CD4-positive, alpha-beta T cell treated with Interleukin-6 for 4 hours (primary cell): ENCODE data around the gene SLC22A2.
"Not testable (repeated sequence)": the region's sequence is repeated elsewhere in the genome, so short reads cannot be mapped to it uniquely, and the experiment has no call there.

Source experiments
- DNase-seq: peaks from one replicate; pipeline ENCODE4 v3.0.0-alpha.2; 2020; ENCODE audit warnings: mixed read lengths

Gene SLC22A2

DNA sequence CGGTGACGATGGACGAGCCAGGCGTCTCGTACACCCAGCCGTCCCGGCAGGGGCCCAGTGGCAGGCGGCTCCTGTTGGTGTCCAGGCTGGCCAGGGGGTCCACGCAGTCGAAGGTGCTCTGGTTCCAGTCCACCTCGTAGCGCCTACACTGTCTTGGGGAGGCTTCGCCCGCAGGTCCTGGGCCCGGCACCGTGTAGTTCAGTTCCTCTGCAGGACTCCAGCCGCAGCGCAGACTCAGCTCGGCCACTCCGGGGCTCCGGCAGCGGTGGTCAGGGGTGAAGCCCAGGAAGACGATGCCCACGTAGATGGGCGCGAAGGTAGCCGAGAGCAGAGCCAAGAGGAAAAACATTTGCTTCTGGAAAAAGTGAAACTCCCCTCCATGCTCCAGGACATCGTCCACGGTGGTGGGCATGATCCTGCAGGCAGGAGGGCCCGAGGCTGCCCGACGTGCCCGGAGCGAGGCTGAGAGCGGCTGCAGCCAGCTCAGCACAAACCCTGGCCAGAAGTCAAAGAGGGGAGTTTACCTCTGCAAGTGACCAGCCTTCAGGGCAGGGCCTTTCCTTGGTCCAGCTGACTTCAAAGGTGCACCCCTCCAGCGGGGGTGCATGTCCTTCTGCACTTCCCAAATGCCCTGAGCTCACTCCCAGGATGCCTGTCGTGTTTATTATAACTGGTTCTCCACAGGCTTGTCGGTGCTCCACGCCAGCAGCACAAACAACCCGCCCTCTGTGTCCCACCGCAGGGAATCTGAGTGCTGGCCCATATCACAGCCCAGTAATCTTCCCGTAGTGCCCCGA is at the start of gene SLC22A2:
TSS of gene SLC22A2 (minus strand) at position 476 of the 797 bp plus-strand sequence. CDS start at position 412, 64 bp downstream.
- DNase-seq: no peak

GRCh38 chr6:160305926-160306713 is 47.5 kb upstream of the SLC22A2 start:
- no peak for DNase-seq

- DNase-seq: no peak
Observed at GRCh38 chr6:160303806-160304205, 45.2 kb upstream of the SLC22A2 start.

DNA sequence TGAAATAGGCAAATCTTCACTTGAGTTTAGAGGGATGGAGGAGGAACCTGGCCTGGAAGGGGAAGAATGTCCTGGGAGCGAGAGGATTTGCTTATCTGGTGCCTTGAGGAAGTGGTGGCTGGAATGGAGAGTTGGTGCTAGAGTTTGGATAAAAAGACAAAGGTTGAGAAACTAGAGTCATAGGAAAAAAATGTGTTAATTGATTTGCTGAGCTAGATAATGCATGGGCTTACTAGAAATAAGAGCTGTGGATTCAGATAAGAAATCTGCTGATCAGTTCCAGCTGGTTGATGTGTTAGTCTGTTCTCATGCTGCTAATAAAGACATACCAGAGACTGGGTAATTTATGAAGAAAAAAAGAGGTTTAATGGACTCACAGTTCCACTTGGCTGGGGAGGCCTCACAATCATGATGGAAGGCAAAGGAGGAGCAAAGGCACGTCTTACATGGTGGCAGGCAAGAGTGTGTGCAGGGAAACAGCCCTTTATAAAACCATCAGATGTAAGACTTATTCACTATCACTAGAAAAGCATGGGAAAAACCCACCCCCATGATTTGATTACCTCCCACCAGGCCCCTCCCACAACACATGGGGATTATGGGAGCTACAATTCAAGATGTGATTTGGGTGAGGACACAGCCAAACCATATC is 43.9 kb upstream of the SLC22A2 start:
- not testable (repeated sequence) for DNase-seq

GRCh38 chr6:160301339-160301738 is 42.7 kb upstream of the SLC22A2 start:
- no peak for DNase-seq

GRCh38 chr6:160300076-160300695 is 41.6 kb upstream of the SLC22A2 start:
- no peak for DNase-seq

GRCh38 chr6:160299559-160299958 is 40.9 kb upstream of the SLC22A2 start:
- no peak for DNase-seq

DNA sequence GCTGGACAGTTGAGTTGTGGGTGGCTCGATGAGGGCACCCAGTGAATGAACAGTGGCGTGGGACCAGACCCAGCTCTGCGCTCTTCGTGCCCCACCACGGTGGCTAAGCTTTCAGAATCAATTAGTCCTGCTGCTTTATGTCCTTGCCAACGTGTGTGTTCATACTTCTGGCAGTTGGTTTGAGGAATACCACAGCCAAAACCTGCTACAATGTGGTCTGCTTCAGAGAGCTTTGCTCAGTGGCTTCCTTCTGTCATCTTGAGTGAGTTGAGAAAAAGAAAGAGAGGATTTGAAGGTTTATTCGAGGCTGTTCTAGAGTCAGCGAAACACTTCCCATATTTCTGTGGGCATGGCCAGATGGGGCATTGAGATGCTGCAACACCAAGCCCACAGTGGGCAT is 39.5 kb upstream of the SLC22A2 start:
- no peak for DNase-seq

- no peak for DNase-seq
Observed at GRCh38 chr6:160297310-160297709, 38.7 kb upstream of the SLC22A2 start.

DNA sequence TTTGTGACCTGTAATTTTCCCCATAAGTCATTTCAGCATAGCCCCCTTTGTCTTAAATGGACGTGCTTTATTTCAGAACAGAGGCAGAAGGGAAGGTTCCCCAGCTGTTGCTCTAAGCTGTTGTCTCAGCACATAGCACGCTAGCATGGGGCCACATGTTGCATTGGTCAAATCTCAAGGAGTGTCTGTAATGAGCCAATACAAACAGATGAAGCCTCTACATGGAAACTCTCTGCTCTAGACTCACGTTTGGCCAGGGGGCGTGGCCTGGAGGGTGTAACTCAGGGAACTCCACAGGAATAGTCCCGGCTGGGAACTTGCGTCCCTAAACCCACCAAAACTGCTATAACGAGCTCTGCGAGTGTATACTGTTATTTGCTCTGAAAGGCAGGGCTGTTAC is 35.2 kb upstream of the SLC22A2 start:
- no peak for DNase-seq

DNA sequence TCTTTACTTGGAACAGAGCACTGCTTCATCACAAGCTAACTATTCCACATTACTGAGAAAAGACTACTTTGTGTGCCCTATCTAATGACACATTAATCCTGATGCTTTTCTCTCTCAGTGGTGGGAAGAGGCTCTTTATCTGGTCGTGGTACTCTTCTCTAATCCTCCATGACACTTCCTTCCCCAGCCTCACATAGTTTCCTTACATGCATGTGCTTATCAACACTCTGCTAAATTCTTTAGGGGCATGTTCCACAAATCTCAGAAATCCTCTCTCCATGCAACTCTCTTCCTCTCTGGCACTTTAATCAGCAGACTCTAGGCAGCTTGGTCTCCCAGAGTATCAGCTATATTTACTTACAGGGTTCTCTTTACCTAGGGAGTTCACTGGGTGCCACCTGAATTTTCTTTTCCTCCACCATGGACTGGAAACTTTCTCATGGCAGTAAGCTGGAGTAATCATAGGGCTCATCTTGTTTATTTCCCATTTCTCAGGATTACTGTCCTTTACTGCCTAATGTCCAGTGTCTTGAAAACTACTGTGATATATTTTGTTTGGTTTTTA is 27.0 kb upstream of the SLC22A2 start:
- DNase-seq: no peak

GRCh38 chr6:160284575-160284974 is 26.0 kb upstream of the SLC22A2 start:
- DNase-seq: no peak

GRCh38 chr6:160282444-160282843 is 23.8 kb upstream of the SLC22A2 start:
- DNase-seq: no peak

DNA sequence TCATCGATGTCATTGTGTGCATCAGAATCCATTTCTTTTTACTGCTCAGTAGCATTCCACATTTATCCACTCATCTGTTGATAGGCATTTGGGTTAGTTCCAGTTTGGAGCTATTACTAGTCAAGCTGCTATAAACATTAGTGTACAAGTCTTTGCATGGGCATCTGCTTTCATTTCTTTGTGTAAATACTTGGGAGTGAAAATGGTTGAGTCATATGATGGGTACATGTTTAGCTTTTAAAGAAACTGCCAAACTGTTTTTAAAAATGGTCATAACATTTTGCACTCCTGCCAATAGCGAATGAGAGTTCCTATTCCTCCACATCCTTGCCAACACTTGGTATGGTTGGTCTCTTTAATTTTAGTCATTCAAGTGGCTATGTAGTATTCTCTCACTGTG is 21.2 kb upstream of the SLC22A2 start:
- no peak for DNase-seq

DNA sequence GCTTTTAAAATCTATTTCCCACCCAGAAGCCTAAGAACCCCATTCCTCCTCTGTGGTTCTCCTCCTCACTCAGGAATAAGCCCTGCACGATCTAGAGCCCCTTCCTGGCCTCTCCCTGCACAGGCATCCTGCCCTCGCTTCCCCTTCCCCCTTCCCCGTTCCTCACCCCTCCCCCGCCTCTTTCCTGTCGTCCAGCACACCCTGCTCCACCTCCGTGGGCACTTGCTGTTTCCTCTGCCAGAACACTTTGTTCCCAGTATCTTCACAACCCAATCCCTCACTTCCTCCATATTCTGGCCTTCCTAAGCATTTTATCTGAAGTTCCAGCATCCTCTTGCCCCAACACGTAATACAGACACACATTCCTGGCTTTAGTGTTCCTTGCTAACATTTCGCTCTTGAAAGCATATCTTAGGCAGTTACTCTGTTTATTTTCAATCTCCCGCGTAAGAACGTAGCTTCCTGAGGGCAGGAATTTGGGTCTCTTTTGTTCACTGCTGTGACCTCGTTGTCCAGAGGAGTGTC is 20.2 kb upstream of the SLC22A2 start:
- DNase-seq: no peak

GRCh38 chr6:160278311-160278710 is 19.7 kb upstream of the SLC22A2 start:
- no peak for DNase-seq

- DNase-seq: no peak
Observed at GRCh38 chr6:160277546-160277945, 18.9 kb upstream of the SLC22A2 start.

DNA sequence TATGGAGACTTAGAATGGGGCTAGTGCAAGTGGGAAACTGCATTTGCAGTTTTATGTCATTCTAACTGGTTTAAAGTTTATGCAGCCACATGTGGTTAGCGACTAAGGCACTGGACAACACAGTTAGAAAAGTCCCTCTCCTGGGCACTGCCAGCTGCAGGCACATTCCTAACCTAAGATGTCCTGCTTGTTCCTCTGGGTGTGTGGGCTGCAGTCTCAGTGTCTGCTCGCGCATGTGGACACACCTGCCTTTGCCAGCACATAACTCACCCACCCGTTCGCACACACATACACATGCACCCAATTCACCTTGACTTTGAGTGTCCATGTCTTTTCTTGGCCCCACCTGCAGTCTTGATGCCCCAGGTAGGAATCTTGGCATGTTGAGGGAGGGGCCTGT is 18.5 kb upstream of the SLC22A2 start:
- DNase-seq: no peak

DNA sequence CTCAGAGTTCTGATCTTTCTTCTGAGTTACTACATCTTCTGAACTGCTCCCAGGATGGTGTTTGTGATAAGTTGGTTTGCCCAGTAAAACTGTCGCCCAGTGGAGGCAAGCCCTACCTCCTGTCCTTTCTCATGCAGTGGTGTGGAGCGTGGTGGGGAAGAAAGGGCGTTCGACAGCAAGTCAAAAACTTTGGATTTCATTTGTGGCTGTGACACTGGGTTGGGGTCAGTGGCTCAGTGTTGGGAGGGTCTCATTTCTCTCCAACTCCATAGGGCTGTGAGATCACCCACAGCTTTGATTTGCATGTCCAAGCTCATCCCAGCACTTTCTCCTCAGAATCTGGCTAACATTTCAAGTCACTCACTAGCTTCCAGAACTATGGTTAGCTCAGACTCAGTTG is 17.5 kb upstream of the SLC22A2 start:
- DNase-seq: no peak

DNA sequence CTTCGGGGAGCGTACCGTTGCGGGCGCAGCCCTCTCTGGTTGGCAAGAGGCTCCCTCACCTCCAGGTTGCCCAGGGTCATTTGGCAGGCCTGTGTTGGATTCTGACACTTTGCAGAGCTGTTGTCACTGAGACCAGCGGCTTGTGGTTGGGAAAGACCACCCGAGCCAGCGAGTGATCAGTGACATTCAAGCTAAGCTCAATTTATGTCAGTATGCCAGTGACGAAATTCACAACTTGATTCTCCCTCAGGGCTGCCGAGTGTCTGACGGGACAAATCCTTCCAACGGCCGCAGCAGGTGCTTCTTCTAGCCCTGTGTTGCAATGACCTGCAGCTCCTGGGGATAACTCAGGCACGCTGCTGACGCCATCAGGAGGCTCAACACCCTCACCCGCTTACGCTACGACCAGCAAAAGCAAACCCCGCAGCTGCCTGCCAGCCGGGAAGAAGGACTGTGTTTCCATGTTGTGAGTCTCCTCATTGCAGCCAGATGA is 16.9 kb upstream of the SLC22A2 start:
- DNase-seq: no peak

DNA sequence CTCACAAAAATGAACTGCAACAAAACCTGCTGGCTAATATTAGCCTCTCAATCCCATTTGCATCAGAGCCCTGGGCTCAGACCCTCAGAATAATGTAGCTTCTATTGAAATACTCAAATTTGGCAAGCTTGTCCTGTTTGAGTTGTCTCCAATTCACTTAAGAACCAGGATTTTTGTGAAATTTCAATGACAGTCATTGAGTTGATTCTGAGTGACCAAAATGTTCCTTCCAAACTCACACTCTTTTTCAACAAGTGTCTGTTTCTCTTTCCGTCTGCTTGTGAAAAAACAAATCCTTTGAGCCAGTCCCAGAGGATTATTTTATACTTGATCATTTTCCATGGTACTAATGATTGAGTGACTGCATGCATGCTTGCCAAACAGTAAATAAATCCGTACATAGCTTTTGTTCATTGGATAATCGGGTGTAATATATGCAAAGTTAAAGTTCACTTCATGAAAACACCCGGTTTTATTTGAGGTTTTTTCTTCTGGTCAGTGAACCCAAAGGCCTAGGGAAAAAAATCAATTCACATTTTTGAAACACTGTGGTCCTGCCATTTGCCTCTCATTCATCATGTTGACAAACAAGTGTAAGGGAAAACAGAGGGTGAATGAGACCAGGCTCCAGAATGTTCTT is 16.4 kb upstream of the SLC22A2 start:
- no peak for DNase-seq

GRCh38 chr6:160273750-160274149 is 15.1 kb upstream of the SLC22A2 start:
- no peak for DNase-seq
